H1 (cell line): ENCODE measurements around the gene NELL2. TPM values are rescaled to one million over a fixed set of nuclear protein-coding genes. Genes with fewer than 3 reads are reported as not detected.

ENCODE experiments used
- CTCF ChIA-PET: fragments of 300-600 bp; sonication (Branson Sonifier 250); formaldehyde crosslinking; loops from one replicate; lab custom pipeline; 2021; ENCODE audit not compliant: partially characterized antibody; lab: Charles Lee
- POLR2A ChIA-PET: fragments of 300-600 bp; sonication (Branson Sonifier 250); formaldehyde crosslinking; loops from one replicate; lab custom pipeline; 2021; ENCODE audit warnings: inconsistent platforms; ENCODE audit not compliant: partially characterized antibody; lab: Charles Lee
- DNase-seq, 2 experiments: peaks; one replicate each; pipeline versions ENCODE4 v3.0.0 to v3.0.0-alpha.2; 2010 to 2022; ENCODE audit warnings: low spot score in 2 of 2, low read depth in 1 of 2, mixed read lengths in 1 of 2
- FAIRE-seq: peaks from 2 replicates; lab custom pipeline; 2011; peaks lifted over from hg19 to GRCh38; lab: Jason Lieb, UNC
- H2AFZ ChIP-seq: 2 replicates; pipeline ENCODE4 v1.8.1; 2012; ENCODE audit warnings: low read length, inconsistent platforms
- H2AK5ac ChIP-seq: 2 replicates; pipeline ENCODE4 v1.6.1; 2013; ENCODE audit warnings: low read depth, low read length
- H2BK120ac ChIP-seq: replicated peaks from 2 replicates; pipeline ENCODE3; 2013; ENCODE audit warnings: low read depth, low read length, inconsistent platforms
- H2BK12ac ChIP-seq: 2 replicates; pipeline ENCODE4 v1.6.1; 2013; ENCODE audit warnings: low read depth, low read length
- H2BK15ac ChIP-seq: 2 replicates; pipeline ENCODE4 v1.6.1; 2013; ENCODE audit warnings: low read length
- H2BK20ac ChIP-seq: 2 replicates; pipeline ENCODE4 v1.6.1; 2013; ENCODE audit warnings: low read length
- H2BK5ac ChIP-seq: 2 replicates; pipeline ENCODE4 v1.6.1; 2013; ENCODE audit warnings: low read depth, low read length
- H3K14ac ChIP-seq: 2 replicates; pipeline ENCODE4 v1.6.1; 2013; ENCODE audit warnings: inconsistent platforms; ENCODE audit not compliant: insufficient read length
- H3K18ac ChIP-seq: 2 replicates; pipeline ENCODE4 v1.6.1; 2013; ENCODE audit warnings: low read length; ENCODE audit errors: extremely low read depth
- H3K23ac ChIP-seq: 2 replicates; pipeline ENCODE4 v1.6.1; 2013; ENCODE audit warnings: inconsistent platforms; ENCODE audit not compliant: insufficient read length
- H3K23me2 ChIP-seq: 2 replicates; pipeline ENCODE4 v1.6.1; 2013; ENCODE audit warnings: low read depth, low read length
- H3K27ac ChIP-seq: 2 replicates; pipeline ENCODE4 v1.6.1; 2011; ENCODE audit warnings: low read depth, low read length, inconsistent platforms
- H3K27me3 ChIP-seq, 4 experiments: replicated peaks in 1 of 4; 1 replicate in 1 of 4; 2 replicates in 3 of 4; pipeline versions ENCODE4 v1.6.1 to v1.8.1; 2011 to 2013; ENCODE audit warnings: low read length in 3 of 4, mild to moderate bottlenecking in 3 of 4, inconsistent platforms in 2 of 4, mixed read lengths in 2 of 4, moderate library complexity in 1 of 4; ENCODE audit not compliant: control insufficient read depth in 3 of 4, insufficient read depth in 3 of 4; ENCODE audit errors: extremely low read depth in 1 of 4
- H3K36me3 ChIP-seq, 4 experiments: 2 replicates each; pipeline versions ENCODE4 v1.6.1 to v1.8.1; 2011 to 2013; ENCODE audit warnings: mild to moderate bottlenecking in 4 of 4, low read length in 3 of 4, moderate library complexity in 2 of 4, control low read depth in 1 of 4, inconsistent platforms in 1 of 4; ENCODE audit not compliant: insufficient read depth in 4 of 4, control insufficient read depth in 2 of 4
- H3K4ac ChIP-seq: replicated peaks from 2 replicates; pipeline ENCODE3; 2013; ENCODE audit warnings: low read length, low read depth, mixed read lengths, inconsistent platforms; ENCODE audit not compliant: insufficient read length
- H3K4me1 ChIP-seq, 4 experiments: replicated peaks in 1 of 4; 1 replicate in 1 of 4; 2 replicates in 3 of 4; pipeline versions ENCODE4 v1.6.1 to v1.8.1; 2011 to 2013; ENCODE audit warnings: low read length in 3 of 4, inconsistent platforms in 2 of 4, mixed read lengths in 1 of 4; ENCODE audit not compliant: insufficient read depth in 4 of 4, control insufficient read depth in 3 of 4
- H3K4me2 ChIP-seq, 2 experiments: 2 replicates each; pipeline versions ENCODE4 v1.6.1 to v1.8.1; 2011 to 2013; ENCODE audit warnings: low read depth in 2 of 2, low read length in 2 of 2, control low read depth in 1 of 2, inconsistent platforms in 1 of 2, mild to moderate bottlenecking in 1 of 2; ENCODE audit not compliant: insufficient read depth in 1 of 2
- H3K4me3 ChIP-seq, 4 experiments: fragments of 200-600, 300-600 bp in 1 of 4; sonication (generic), shearing (Covaris generic), sonication (Bioruptor Twin) in 1 of 4; 2 replicates each; pipeline versions ENCODE4 v1.5.1 to v1.8.1; 2011 to 2016; ENCODE audit warnings: low read length in 4 of 4, low read depth in 3 of 4, control low read depth in 2 of 4, inconsistent platforms in 2 of 4, mild to moderate bottlenecking in 2 of 4, mixed read lengths in 1 of 4, moderate library complexity in 1 of 4; ENCODE audit not compliant: insufficient read depth in 2 of 4; ENCODE audit errors: extremely low read depth in 1 of 4
- H3K56ac ChIP-seq: replicated peaks from 2 replicates; pipeline ENCODE3; 2013; ENCODE audit warnings: low read depth, mild to moderate bottlenecking, mixed read lengths, low read length, inconsistent platforms; ENCODE audit not compliant: insufficient read length
- H3K79me1 ChIP-seq: 2 replicates; pipeline ENCODE4 v1.6.1; 2013; ENCODE audit warnings: low read depth, low read length, control low read depth
- H3K79me2 ChIP-seq, 2 experiments: 2 replicates each; pipeline versions ENCODE4 v1.6.1 to v1.8.1; 2012 to 2013; ENCODE audit warnings: low read length in 2 of 2, mild to moderate bottlenecking in 2 of 2, inconsistent platforms in 1 of 2; ENCODE audit not compliant: insufficient read depth in 2 of 2, control insufficient read depth in 1 of 2
- H3K9ac ChIP-seq, 4 experiments: replicated peaks in 1 of 4; 1 replicate in 1 of 4; 2 replicates in 3 of 4; pipeline versions ENCODE4 v1.6.1 to v1.8.1; 2011 to 2013; ENCODE audit warnings: low read depth in 3 of 4, low read length in 3 of 4, control low read depth in 2 of 4, mild to moderate bottlenecking in 2 of 4, moderate library complexity in 2 of 4, inconsistent platforms in 1 of 4; ENCODE audit errors: extremely low read depth in 1 of 4
- H3K9me3 ChIP-seq, 2 experiments: 2 replicates each; pipeline versions ENCODE4 v1.6.1 to v1.8.1; 2012 to 2013; ENCODE audit warnings: mild to moderate bottlenecking in 2 of 2, moderate library complexity in 2 of 2, control low read depth in 1 of 2, inconsistent platforms in 1 of 2, low read depth in 1 of 2, low read length in 1 of 2, mixed read lengths in 1 of 2; ENCODE audit not compliant: insufficient read depth in 2 of 2
- H4K20me1 ChIP-seq, 2 experiments: replicated peaks in 1 of 2; 2 replicates each; pipeline versions ENCODE3 to v1.8.1; 2011 to 2013; ENCODE audit warnings: inconsistent platforms in 2 of 2, low read length in 2 of 2, mild to moderate bottlenecking in 1 of 2; ENCODE audit not compliant: insufficient read depth in 2 of 2, control insufficient read depth in 1 of 2
- H4K5ac ChIP-seq: 2 replicates; pipeline ENCODE4 v1.6.1; 2013; ENCODE audit warnings: low read length, low read depth, mixed read lengths, inconsistent platforms; ENCODE audit not compliant: insufficient read length
- H4K8ac ChIP-seq: 2 replicates; pipeline ENCODE4 v1.8.0; 2013; ENCODE audit warnings: mild to moderate bottlenecking, moderate library complexity, low read length, inconsistent platforms; ENCODE audit not compliant: insufficient read depth; ENCODE audit errors: extremely low read depth
- H4K91ac ChIP-seq: replicated peaks from 2 replicates; pipeline ENCODE3; 2013; ENCODE audit warnings: low read length, mixed read lengths, inconsistent platforms; ENCODE audit not compliant: insufficient read length
- CBX8 ChIP-seq: fragments of 300-800, 300-1000 bp; sonication (generic); IDR thresholded peaks from 2 replicates; pipeline ENCODE4 v1.7.1; 2016; ENCODE audit warnings: low read depth, low read length, borderline replicate concordance
- CTBP2 ChIP-seq: IDR thresholded peaks from 2 replicates; pipeline ENCODE4 v1.7.0; 2011; ENCODE audit warnings: borderline replicate concordance, mild to moderate bottlenecking, moderate library complexity, mixed read lengths, low read length; ENCODE audit not compliant: insufficient read depth, insufficient read length
- JUN ChIP-seq: IDR thresholded peaks from 2 replicates; pipeline ENCODE4 v1.6.1; 2011; ENCODE audit warnings: low read depth, mild to moderate bottlenecking, improper control_type of control experiment, low read length
- KDM5A ChIP-seq: fragments of 200-600 bp; IDR thresholded peaks from 2 replicates; pipeline ENCODE4 v1.7.1; 2012; ENCODE audit warnings: mild to moderate bottlenecking, low read length, inconsistent platforms, mixed read lengths
- POLR2A ChIP-seq, 2 experiments: IDR thresholded peaks; 1 replicate in 1 of 2; 2 replicates in 1 of 2; pipeline ENCODE4 v1.6.1; 2011; ENCODE audit warnings: low read depth in 2 of 2, low read length in 2 of 2, mild to moderate bottlenecking in 2 of 2; ENCODE audit errors: control extremely low read depth in 1 of 2
- POU5F1 ChIP-seq: IDR thresholded peaks from 2 replicates; pipeline ENCODE4 v1.6.1; 2011; ENCODE audit warnings: low read depth, mild to moderate bottlenecking, low read length, moderate library complexity
- RAD21 ChIP-seq, 2 experiments: IDR thresholded peaks in 1 of 2; conservative IDR thresholded peaks in 1 of 2; 2 replicates each; pipeline ENCODE4 v1.6.1; 2011; ENCODE audit warnings: low read depth in 2 of 2, low read length in 2 of 2, improper control_type of control experiment in 1 of 2, inconsistent platforms in 1 of 2, mild to moderate bottlenecking in 1 of 2, moderate library complexity in 1 of 2
- SIRT6 ChIP-seq: IDR thresholded peaks from one replicate; pipeline ENCODE4 v1.7.1; 2012; ENCODE audit warnings: low read length, inconsistent platforms
- SIX5 ChIP-seq: IDR thresholded peaks from 2 replicates; pipeline ENCODE4 v1.6.1; 2011; ENCODE audit warnings: mild to moderate bottlenecking, low read depth, low read length
- SP2 ChIP-seq: IDR thresholded peaks from 2 replicates; pipeline ENCODE4 v1.6.1; 2012; ENCODE audit warnings: mild to moderate bottlenecking, low read length, inconsistent platforms
- SP4 ChIP-seq: IDR thresholded peaks from 2 replicates; pipeline ENCODE4 v1.6.1; 2012; ENCODE audit warnings: low read length, inconsistent platforms
- TAF1 ChIP-seq: IDR thresholded peaks from 2 replicates; pipeline ENCODE4 v1.6.1; 2011; ENCODE audit warnings: mild to moderate bottlenecking, low read depth, low read length
- TCF12 ChIP-seq: IDR thresholded peaks from 2 replicates; pipeline ENCODE4 v1.6.1; 2011; ENCODE audit warnings: low read depth, mild to moderate bottlenecking, low read length
- WGBS, 2 experiments: shearing (Covaris generic) in 1 of 2; methylation state at CpG; one replicate each; pipeline versions ENCODE4 v1.1.6 to v1.1.7; 2013 to 2015; ENCODE audit warnings: low lambda C conversion rate in 2 of 2, mixed read lengths in 2 of 2, inconsistent platforms in 1 of 2, low coverage in 1 of 2, missing lambda C conversion rate in 1 of 2; ENCODE audit not compliant: insufficient replicate concordance in 2 of 2, insufficient coverage in 1 of 2, insufficient read length in 1 of 2; ENCODE audit errors: extremely low coverage in 1 of 2, missing lambda C conversion rate in 1 of 2; 5-methylcytosine and 5-hydroxymethylcytosine counted together
- polyA plus RNA-seq, 7 experiments: library from polyadenylated mRNA; depleted of rRNA in 3 of 7; stranded (reverse) in 5 of 7; unstranded in 2 of 7; fragments of >200 nt in 5 of 7; fragments of 200-250 nt in 2 of 7; gene quantifications; 1 replicate in 5 of 7; 2 replicates in 1 of 7; 4 replicates in 1 of 7; pipeline versions ENCODE4 v1.2.1 to v1.2.3, GENCODE V29; 2011 to 2013; ENCODE audit warnings: missing spikeins in 2 of 7, mixed read lengths in 2 of 7
- total RNA-seq: library from RNA; stranded (reverse); fragmentation: NEBNext Ultra II Directional; extraction: Animal tissue kit (Norgen Biotek cat#: 25700); gene quantifications from 2 replicates; pipeline ENCODE4 v1.2.1, GENCODE V29; 2021

NELL2 gene
- total and polyA plus RNA-seq, 2 of the 8 experiments (the other 6 are each of a cell fraction or from before 2014, with no cell fraction given): 54.2 to 56.8 TPM

GRCh38 chr12:44775901-44776300 lies 100.2 kb downstream of the NELL2 start:
- no peak overlapping the region for H4K91ac ChIP-seq
- DNase-seq (no peak), FAIRE-seq (no peak)
- H2BK20ac ChIP-seq: no peak overlapping the region
- no peak overlapping the region for H4K5ac ChIP-seq
- no peak overlapping the region for H4K8ac ChIP-seq
- H3K9ac ChIP-seq: no peak overlapping the region
- no peak overlapping the region for H3K4me3 ChIP-seq
- H3K4me2 ChIP-seq: no peak overlapping the region
- H2BK15ac ChIP-seq: no peak overlapping the region
- H2BK5ac ChIP-seq: no peak overlapping the region
- no peak overlapping the region for H2BK12ac ChIP-seq
- H4K20me1 ChIP-seq: no peaks in the 10 kb centered on the region
- no peak overlapping the region for H2AFZ ChIP-seq
- no peak overlapping the region for H3K4ac ChIP-seq
- no peak overlapping the region for H2BK120ac ChIP-seq
- no peaks in the 10 kb centered on the region for H3K9me3 ChIP-seq
- peaks cover 0 to 2% (median 2%) of the 10 kb centered on the region in 4 experiments; a peak in 2 of 7 replicates for H3K4me1 ChIP-seq
- ChIA-PET POLR2A (no interaction called here), CTCF (interaction anchor here (0.9 to 3.4 kb wide), 5 partner anchors 11 to 196 kb away, joined by 3 to 27 read pairs (median 21); partner anchors contain the start of gene NELL2)
- whole genome bisulfite sequencing, 2 experiments: 88% methylated on average over 6 of the region's 6 CpGs; no CpG with 5 or more reads in 1 of the 2 experiments
- peaks cover 0 to 5% (median 0%) of the 10 kb centered on the region in 4 experiments; a peak in 2 of 8 replicates for H3K36me3 ChIP-seq
- H3K23ac ChIP-seq: no peak overlapping the region
- H3K18ac ChIP-seq: no peak overlapping the region
- H3K79me2 ChIP-seq: no peaks in the 10 kb centered on the region
- H3K23me2 ChIP-seq: no peaks in the 10 kb centered on the region
- no peak overlapping the region for H3K27ac ChIP-seq
- H2AK5ac ChIP-seq: no peak overlapping the region
- H3K27me3 ChIP-seq: no peaks in the 10 kb centered on the region
- H3K14ac ChIP-seq: no peak overlapping the region
- no peak overlapping the region for H3K56ac ChIP-seq
- no peaks in the 10 kb centered on the region for H3K79me1 ChIP-seq
- TF ChIP-seq SIX5 (no peak), POLR2A (IDR thresholded peaks at IDR 0.05; ENCODE audit: control extremely low read depth in 1 of 2, low read depth in 2 of 2, low read length in 2 of 2) (no peak), CBX8 (no peak), SP4 (no peak), RAD21 (IDR thresholded peaks at IDR 0.05 in 1 of 2, conservative IDR thresholded peaks at IDR 0.05 in 1 of 2; ENCODE audit: low read depth in 2 of 2, low read length in 2 of 2) (no peak), SP2 (no peak), CTBP2 (no peak), KDM5A (no peak), SIRT6 (no peak), TCF12 (no peak), JUN (no peak), TAF1 (no peak), POU5F1 (no peak)
